Left ventricle myocardium inferior (tissue), 1 donor: Measurements from ENCODE around the gene LRP1B. TPM values are rescaled to one million over a fixed set of nuclear protein-coding genes. Genes with fewer than 3 reads are reported as not detected.

Source experiments
- DNase-seq: peaks from one replicate; pipeline ENCODE4 v3.0.0-alpha.2; 2020
- H3K27ac ChIP-seq: fragments of 200-600 bp; replicated peaks from 2 replicates; pipeline ENCODE4 v1.8.0; 2021
- H3K27me3 ChIP-seq: fragments of 200-600 bp; 2 replicates; pipeline ENCODE4 v1.8.0; 2021; ENCODE audit warnings: low read depth
- H3K36me3 ChIP-seq: fragments of 200-600 bp; 2 replicates; pipeline ENCODE4 v1.8.0; 2021
- H3K4me1 ChIP-seq: fragments of 200-600 bp; 2 replicates; pipeline ENCODE4 v1.8.0; 2021
- H3K4me3 ChIP-seq: fragments of 200-600 bp; 2 replicates; pipeline ENCODE4 v1.8.0; 2021; ENCODE audit warnings: mild to moderate bottlenecking, moderate library complexity
- H3K9me3 ChIP-seq: fragments of 200-600 bp; replicated peaks from 2 replicates; pipeline ENCODE4 v1.8.0; 2021
- intact Hi-C: fragments of 100-400 bp; cut with micrococcal nuclease; formaldehyde crosslinking; loops from one replicate; pipeline ENCODE4 v1.11.0; 2022
- total RNA-seq: library from RNA; stranded (reverse); fragmentation: NEBNext Ultra II Directional; extraction: Animal tissue kit (Norgen Biotek cat#: 25700); gene quantifications from one replicate; pipeline ENCODE4 v1.2.1, GENCODE V29; 2021
- TF ChIP-seq, protein P1 (sequence below): fragments of 200-600 bp; IDR thresholded peaks from 2 replicates; pipeline ENCODE4 v1.8.0; 2021; ENCODE audit warnings: antibody characterized with exemption, mild to moderate bottlenecking, borderline replicate concordance
- donor health status: DM: no; HTN: yes; CAD: no; lungs with severe emphysema.

LRP1B gene
- total RNA-seq, 1 donor from 2014 or later: 0.08 TPM

DNA sequence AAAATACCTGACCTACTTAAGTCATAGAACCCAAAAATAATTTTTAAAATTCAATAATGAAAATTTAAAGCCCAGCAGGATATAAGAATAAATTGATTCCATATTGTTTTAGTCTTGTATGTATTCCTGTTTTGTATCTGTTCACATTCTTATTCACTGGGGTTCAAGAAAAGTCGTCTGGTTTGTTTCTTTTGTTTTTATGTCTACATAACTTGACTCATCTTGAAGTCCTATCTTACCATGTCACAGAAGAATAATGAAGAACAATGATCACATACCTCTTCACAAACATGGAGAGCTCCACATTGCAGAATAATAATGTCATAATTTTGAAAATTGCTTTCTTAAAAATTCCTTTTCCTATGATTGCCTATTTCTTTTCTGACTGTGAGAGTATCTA is 43.4 kb upstream of the LRP1B start:
- DNase-seq: no peak
- no peaks in the 10 kb centered on the region for H3K9me3 ChIP-seq
- H3K4me3 ChIP-seq: no peak overlapping the region
- intact Hi-C loops: no loop called here
- H3K27ac ChIP-seq: no peak overlapping the region
- no peaks in the 10 kb centered on the region for H3K4me1 ChIP-seq
- TF ChIP-seq, protein P1, sequence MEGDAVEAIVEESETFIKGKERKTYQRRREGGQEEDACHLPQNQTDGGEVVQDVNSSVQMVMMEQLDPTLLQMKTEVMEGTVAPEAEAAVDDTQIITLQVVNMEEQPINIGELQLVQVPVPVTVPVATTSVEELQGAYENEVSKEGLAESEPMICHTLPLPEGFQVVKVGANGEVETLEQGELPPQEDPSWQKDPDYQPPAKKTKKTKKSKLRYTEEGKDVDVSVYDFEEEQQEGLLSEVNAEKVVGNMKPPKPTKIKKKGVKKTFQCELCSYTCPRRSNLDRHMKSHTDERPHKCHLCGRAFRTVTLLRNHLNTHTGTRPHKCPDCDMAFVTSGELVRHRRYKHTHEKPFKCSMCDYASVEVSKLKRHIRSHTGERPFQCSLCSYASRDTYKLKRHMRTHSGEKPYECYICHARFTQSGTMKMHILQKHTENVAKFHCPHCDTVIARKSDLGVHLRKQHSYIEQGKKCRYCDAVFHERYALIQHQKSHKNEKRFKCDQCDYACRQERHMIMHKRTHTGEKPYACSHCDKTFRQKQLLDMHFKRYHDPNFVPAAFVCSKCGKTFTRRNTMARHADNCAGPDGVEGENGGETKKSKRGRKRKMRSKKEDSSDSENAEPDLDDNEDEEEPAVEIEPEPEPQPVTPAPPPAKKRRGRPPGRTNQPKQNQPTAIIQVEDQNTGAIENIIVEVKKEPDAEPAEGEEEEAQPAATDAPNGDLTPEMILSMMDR: no peak
- no peaks in the 10 kb centered on the region for H3K27me3 ChIP-seq
- no peaks in the 10 kb centered on the region for H3K36me3 ChIP-seq

DNA sequence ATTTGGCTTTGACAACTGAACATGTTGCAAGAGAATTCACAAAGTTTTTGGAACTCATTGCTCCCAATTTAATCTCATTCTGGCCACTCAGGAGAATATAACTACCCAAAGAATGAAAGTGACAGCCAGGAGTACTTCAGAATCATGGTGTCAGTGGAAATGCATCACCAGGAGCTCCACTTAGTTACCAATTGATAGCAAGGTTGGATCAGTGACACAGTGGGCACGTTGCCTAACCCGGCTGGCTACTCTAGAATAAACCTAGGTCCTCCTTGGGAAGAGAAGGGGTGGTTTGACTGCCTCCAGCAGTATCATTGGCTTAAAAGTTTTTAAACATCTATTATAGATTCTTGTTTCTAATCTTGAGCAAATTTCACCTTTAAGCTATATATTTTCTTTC is 40.0 kb upstream of the LRP1B start:
- H3K27ac ChIP-seq: no peak overlapping the region
- intact Hi-C loops: no loop called here
- H3K4me3 ChIP-seq: no peak overlapping the region
- no peaks in the 10 kb centered on the region for H3K36me3 ChIP-seq
- H3K27me3 ChIP-seq: no peaks in the 10 kb centered on the region
- H3K9me3 ChIP-seq: no peaks in the 10 kb centered on the region
- no peak for DNase-seq
- TF ChIP-seq, protein P1: no peak
- no peaks in the 10 kb centered on the region for H3K4me1 ChIP-seq

DNA sequence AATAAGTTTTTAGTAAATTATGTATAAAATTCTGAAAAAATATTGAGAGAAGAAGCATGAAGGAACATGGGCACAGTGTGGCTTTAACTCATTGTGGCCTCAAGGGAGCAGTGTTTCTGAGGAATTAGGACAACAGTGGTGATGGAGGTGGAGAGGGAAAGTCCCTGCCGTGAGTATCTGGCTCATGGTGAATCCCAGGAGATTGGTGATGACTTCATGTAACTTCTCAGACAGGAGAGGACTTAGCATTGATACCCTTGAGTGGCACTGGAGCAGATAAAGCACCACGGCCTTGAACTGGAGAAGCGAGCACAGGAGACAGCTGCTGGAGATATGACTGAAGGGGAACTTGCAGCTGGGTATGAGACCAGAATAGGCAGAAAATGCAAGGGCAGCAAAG is 35.0 kb upstream of the LRP1B start:
- Histone ChIP-seq H3K36me3 (no peaks in the 10 kb centered on the region), H3K4me3 (no peak overlapping the region), H3K4me1 (no peaks in the 10 kb centered on the region), H3K27me3 (no peaks in the 10 kb centered on the region), H3K9me3 (no peaks in the 10 kb centered on the region), H3K27ac (no peak overlapping the region)
- no peak for DNase-seq
- intact Hi-C loops: no loop called here
- TF ChIP-seq, protein P1: peak; percentile 24

DNA sequence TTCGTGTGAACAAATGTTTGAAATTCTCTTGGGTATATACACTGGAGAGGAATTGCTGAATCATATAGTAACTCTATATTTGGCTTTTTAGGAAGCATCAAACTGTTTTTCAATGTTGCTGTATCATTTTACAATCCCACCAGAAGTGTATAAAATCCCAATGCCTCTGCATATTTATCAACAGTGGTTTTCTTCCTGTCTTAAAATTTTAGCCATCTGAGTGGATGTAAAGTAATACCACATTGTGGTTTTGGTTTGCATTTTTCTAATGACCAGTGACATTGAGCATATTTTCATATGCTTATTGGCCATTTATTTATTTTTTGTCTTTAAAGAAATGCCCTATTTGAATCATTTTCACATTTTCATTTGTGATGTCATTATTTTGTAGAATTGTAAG is 22.8 kb upstream of the LRP1B start:
- H3K36me3 ChIP-seq: no peaks in the 10 kb centered on the region
- no peak for DNase-seq
- H3K4me1 ChIP-seq: no peaks in the 10 kb centered on the region
- no peak overlapping the region for H3K27ac ChIP-seq
- intact Hi-C loops: no loop called here
- TF ChIP-seq, protein P1: no peak
- H3K27me3 ChIP-seq: no peaks in the 10 kb centered on the region
- no peak overlapping the region for H3K4me3 ChIP-seq
- no peaks in the 10 kb centered on the region for H3K9me3 ChIP-seq

DNA sequence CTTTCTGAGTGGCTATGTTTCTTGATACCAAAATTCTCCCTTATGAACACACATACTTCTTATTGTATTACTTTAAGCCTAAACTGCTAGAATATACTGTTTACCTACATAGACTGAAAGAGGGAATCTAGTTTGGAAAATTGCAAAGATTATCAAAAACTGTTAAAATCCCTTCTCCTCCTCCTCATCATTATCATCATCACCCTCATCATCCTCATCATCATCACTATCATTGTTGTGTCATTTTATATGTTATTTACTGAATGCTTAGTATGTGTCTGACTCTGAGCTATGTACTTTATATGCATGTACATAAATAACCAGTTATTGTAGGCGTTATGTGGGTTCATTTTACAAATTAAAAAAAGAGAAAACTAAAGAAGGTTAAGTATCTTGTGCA is 19.6 kb upstream of the LRP1B start:
- Histone ChIP-seq H3K27ac (no peak overlapping the region), H3K4me3 (no peak overlapping the region), H3K27me3 (no peaks in the 10 kb centered on the region), H3K36me3 (no peaks in the 10 kb centered on the region), H3K4me1 (no peaks in the 10 kb centered on the region), H3K9me3 (no peaks in the 10 kb centered on the region)
- no peak for DNase-seq
- TF ChIP-seq, protein P1: no peak
- intact Hi-C loops: no loop called here

DNA sequence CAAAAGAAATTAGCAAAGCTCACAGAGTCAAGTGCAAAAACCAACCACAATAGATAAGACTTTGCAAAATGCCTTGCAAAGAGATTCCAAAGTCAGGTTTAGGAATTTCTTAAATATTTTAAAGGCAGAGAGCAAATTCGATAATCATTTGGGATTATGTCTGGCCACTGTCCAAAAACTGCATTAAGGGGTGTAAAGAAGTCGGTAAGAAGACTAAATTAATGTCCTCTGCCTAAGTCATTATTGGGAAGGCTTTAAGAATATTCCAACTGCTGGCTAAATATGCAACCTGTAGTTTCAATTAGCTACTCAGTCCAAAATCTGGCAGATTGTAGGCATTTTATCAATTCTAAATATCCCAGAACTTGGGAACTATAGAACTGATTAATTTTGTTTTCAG is 13.7 kb upstream of the LRP1B start:
- Histone ChIP-seq H3K36me3 (no peaks in the 10 kb centered on the region), H3K27ac (no peak overlapping the region), H3K4me1 (no peaks in the 10 kb centered on the region), H3K4me3 (no peak overlapping the region), H3K9me3 (no peaks in the 10 kb centered on the region), H3K27me3 (peaks cover 3% of the 10 kb centered on the region)
- TF ChIP-seq, protein P1: no peak
- no peak for DNase-seq
- intact Hi-C loops: no loop called here
